Trophoblast cell (in vitro differentiated cells and primary cell): ENCODE data around the gene ARMC9.
"Not testable (repeated sequence)": the region's sequence is repeated elsewhere in the genome, so short reads cannot be mapped to it uniquely, and the experiment has no call there.

Source experiments
- DNase-seq, 2 donors: peaks; one replicate each; pipeline ENCODE4 v3.0.0-alpha.2; 2016
- H2AFZ ChIP-seq: 2 replicates; pipeline ENCODE4 v1.6.1; 2013; ENCODE audit warnings: low read length, moderate library complexity, mild to moderate bottlenecking; ENCODE audit not compliant: insufficient read depth, poor library complexity
- H2AK5ac ChIP-seq: 2 replicates; pipeline ENCODE4 v1.6.1; 2013; ENCODE audit warnings: mild to moderate bottlenecking, low read length
- H2BK120ac ChIP-seq: 2 replicates; pipeline ENCODE4 v1.6.1; 2013; ENCODE audit warnings: low read length, mild to moderate bottlenecking, moderate library complexity; ENCODE audit not compliant: insufficient read depth, poor library complexity
- H2BK12ac ChIP-seq: 2 replicates; pipeline ENCODE4 v1.6.1; 2013; ENCODE audit warnings: mild to moderate bottlenecking, low read length, moderate library complexity
- H2BK5ac ChIP-seq: 2 replicates; pipeline ENCODE4 v1.6.1; 2013; ENCODE audit warnings: low read length, low read depth, moderate library complexity, mild to moderate bottlenecking; ENCODE audit not compliant: poor library complexity
- H3K14ac ChIP-seq: 2 replicates; pipeline ENCODE4 v1.6.1; 2013; ENCODE audit warnings: mild to moderate bottlenecking, low read length
- H3K18ac ChIP-seq: 2 replicates; pipeline ENCODE4 v1.6.1; 2013; ENCODE audit warnings: mild to moderate bottlenecking, low read length
- H3K23ac ChIP-seq: 2 replicates; pipeline ENCODE4 v1.6.1; 2013; ENCODE audit warnings: low read length
- H3K27ac ChIP-seq: 2 replicates; pipeline ENCODE4 v1.5.1; 2013; ENCODE audit warnings: low read depth, mild to moderate bottlenecking, inconsistent platforms, low read length, moderate library complexity
- H3K27me3 ChIP-seq: 2 replicates; pipeline ENCODE4 v1.6.1; 2013; ENCODE audit warnings: inconsistent platforms, mild to moderate bottlenecking, low read length, moderate library complexity; ENCODE audit not compliant: insufficient read depth
- H3K36me3 ChIP-seq, 2 experiments: 1 replicate in 1 of 2; 2 replicates in 1 of 2; pipeline ENCODE4 v1.6.1; 2013; ENCODE audit warnings: low read length in 2 of 2, mild to moderate bottlenecking in 2 of 2, moderate library complexity in 1 of 2; ENCODE audit not compliant: insufficient read depth in 2 of 2, control insufficient read depth in 1 of 2
- H3K4ac ChIP-seq: 2 replicates; pipeline ENCODE4 v1.6.1; 2013; ENCODE audit warnings: low read depth, mild to moderate bottlenecking, low read length, moderate library complexity
- H3K4me1 ChIP-seq, 2 experiments: 1 replicate in 1 of 2; 2 replicates in 1 of 2; pipeline ENCODE4 v1.6.1; 2013; ENCODE audit warnings: low read length in 2 of 2, mild to moderate bottlenecking in 2 of 2, moderate library complexity in 1 of 2; ENCODE audit not compliant: insufficient read depth in 2 of 2, control insufficient read depth in 1 of 2
- H3K4me2 ChIP-seq: 2 replicates; pipeline ENCODE4 v1.6.1; 2013; ENCODE audit warnings: inconsistent platforms, mild to moderate bottlenecking, low read length, moderate library complexity
- H3K4me3 ChIP-seq: 2 replicates; pipeline ENCODE4 v1.5.1; 2013; ENCODE audit warnings: mild to moderate bottlenecking, low read depth, low read length, inconsistent platforms
- H3K79me1 ChIP-seq: one replicate; pipeline ENCODE4 v1.6.1; 2013; ENCODE audit warnings: low read length
- H3K79me2 ChIP-seq: 2 replicates; pipeline ENCODE4 v1.6.1; 2013; ENCODE audit warnings: low read length, mild to moderate bottlenecking; ENCODE audit not compliant: control insufficient read depth, insufficient read depth, poor library complexity
- H3K9ac ChIP-seq: 2 replicates; pipeline ENCODE4 v1.6.1; 2013; ENCODE audit warnings: mild to moderate bottlenecking, low read length
- H3K9me3 ChIP-seq: 2 replicates; pipeline ENCODE4 v1.6.1; 2013; ENCODE audit warnings: low read depth, mild to moderate bottlenecking, control low read depth, inconsistent platforms, low read length; ENCODE audit not compliant: insufficient read depth
- H4K12ac ChIP-seq: 2 replicates; pipeline ENCODE4 v1.6.1; 2013; ENCODE audit warnings: low read depth, mild to moderate bottlenecking, low read length, moderate library complexity
- H4K8ac ChIP-seq: 2 replicates; pipeline ENCODE4 v1.6.1; 2013; ENCODE audit warnings: low read depth, mild to moderate bottlenecking, low read length, moderate library complexity
- H4K91ac ChIP-seq: one replicate; pipeline ENCODE4 v1.6.1; 2013; ENCODE audit warnings: low read depth, mild to moderate bottlenecking, low read length, moderate library complexity
- WGBS: extraction: QIAGEN DNeasy Blood & Tissue Kit; methylation state at CpG from one replicate; pipeline ENCODE4 v1.1.7; 2013; ENCODE audit warnings: missing lambda C conversion rate; ENCODE audit not compliant: insufficient read length, insufficient coverage; ENCODE audit errors: extremely low coverage; 5-methylcytosine and 5-hydroxymethylcytosine counted together

ARMC9 gene

DNA sequence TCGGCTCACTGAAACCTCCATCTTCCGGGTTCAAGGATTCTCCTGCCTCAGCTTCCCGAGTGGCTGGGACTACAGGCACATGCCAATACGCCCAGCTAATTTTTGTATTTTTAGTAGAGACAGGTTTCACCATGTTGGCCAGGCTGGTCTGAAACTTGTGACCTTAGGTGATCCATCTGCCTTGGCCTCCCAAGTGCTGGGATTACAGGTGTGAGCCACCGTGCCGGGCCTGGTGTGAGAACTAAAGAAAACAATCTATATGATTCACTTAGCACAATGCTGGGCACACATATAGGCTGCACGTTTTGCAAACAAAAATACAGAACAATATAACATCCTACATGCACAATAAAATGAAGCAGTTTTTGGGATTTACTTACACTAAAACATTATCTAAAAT lies 1.2 kb upstream of the ARMC9 start:
- not testable (repeated sequence) for H4K8ac ChIP-seq, H3K36me3 ChIP-seq, H2BK12ac ChIP-seq, H3K23ac ChIP-seq, H3K79me2 ChIP-seq, H3K9ac ChIP-seq, H3K4ac ChIP-seq, H3K27me3 ChIP-seq, H2BK120ac ChIP-seq, H3K18ac ChIP-seq, H3K27ac ChIP-seq, H3K79me1 ChIP-seq, H3K4me2 ChIP-seq, H2AFZ ChIP-seq, H2AK5ac ChIP-seq, H3K14ac ChIP-seq, H3K9me3 ChIP-seq, H4K91ac ChIP-seq, DNase-seq, H3K4me3 ChIP-seq, H2BK5ac ChIP-seq, H4K12ac ChIP-seq
- peaks cover 10 to 14% of the 10 kb centered on the region in 2 experiments for H3K4me1 ChIP-seq
- no CpG with 5 or more reads among the region's 7 CpGs for WGBS

DNA sequence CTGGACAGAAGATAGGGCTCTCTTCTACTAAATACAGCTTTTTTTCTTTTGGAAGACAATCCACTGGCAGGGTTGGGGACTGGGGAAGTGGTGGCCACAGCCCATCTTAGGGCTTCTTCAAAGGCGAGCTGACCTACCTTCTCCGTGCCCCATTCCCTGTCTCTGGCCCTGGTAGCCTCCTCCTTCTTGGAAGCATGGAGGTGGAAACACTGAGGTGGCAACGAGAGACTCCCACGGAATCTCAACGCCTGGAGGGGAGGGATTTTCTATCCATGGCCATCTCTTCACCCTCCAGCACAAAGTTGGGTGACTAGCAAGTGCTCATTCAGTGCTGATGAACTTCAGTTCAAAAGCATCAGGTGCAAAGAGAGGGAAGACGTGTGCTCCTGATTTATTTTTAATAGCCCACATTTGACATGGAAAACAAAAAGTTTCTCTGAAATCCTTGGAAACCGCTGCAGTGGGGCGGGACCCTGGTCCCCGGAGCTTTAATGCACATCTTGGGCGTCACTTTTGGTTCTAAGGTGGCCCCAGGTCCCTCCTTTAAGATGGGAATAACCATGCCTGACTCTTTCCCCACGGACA lies 633 bp upstream of the ARMC9 start:
- Histone ChIP-seq H3K4me3 (peak overlapping the region; percentile 86), H3K18ac (peak overlapping the region; percentile 2), H3K27ac (no peak overlapping the region), H3K4me2 (peak overlapping the region; percentile 97), H2AFZ (peak overlapping the region; percentile 59), H3K79me1 (peaks cover 7% of the 10 kb centered on the region), H2AK5ac (no peak overlapping the region), H3K4me1 (peaks cover 10 to 14% of the 10 kb centered on the region in 2 experiments), H4K12ac (peak overlapping the region; percentile 87), H3K36me3 (peaks cover 0 to 2% of the 10 kb centered on the region in 2 experiments), H3K79me2 (peaks cover 4% of the 10 kb centered on the region), H3K9ac (peak overlapping the region; percentile 96), H3K27me3 (no peaks in the 10 kb centered on the region), H3K14ac (peak overlapping the region; percentile 12), H2BK12ac (no peak overlapping the region), H4K8ac (peak overlapping the region; percentile 52), H2BK120ac (no peak overlapping the region), H3K9me3 (peaks cover 3% of the 10 kb centered on the region), H2BK5ac (no peak overlapping the region), H3K23ac (no peak overlapping the region), H4K91ac (peak overlapping the region; percentile 63), H3K4ac (no peak overlapping the region)
- DNase-seq = no peak
- WGBS = no CpG with 5 or more reads among the region's 11 CpGs

DNA sequence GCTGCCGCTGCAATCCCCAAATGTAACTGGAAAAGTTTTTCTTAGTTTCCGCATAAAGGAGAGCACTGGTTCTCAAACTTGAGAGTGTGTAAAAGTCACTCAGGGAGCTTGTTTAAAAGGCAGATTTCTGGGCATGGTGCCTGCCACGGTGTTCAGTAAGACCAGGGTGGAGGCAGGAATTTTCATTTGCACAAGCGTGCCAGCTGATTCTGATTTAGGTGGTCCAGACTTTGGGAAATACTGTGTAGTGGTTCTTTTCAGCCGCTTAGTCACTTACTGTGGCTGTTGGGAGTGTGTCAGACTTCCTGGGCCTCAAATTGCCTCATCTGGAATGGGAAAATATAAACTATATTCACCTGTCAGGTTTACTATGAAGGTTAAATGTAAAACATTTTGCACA lies 788 bp downstream of the ARMC9 start:
- Histone ChIP-seq H2AFZ (no peak overlapping the region), H3K18ac (no peak overlapping the region), H3K4me3 (no peak overlapping the region), H3K79me2 (peaks cover 4% of the 10 kb centered on the region), H3K23ac (no peak overlapping the region), H3K36me3 (peaks cover 3 to 4% of the 10 kb centered on the region in 2 experiments), H3K27ac (no peak overlapping the region), H2BK5ac (no peak overlapping the region), H4K12ac (no peak overlapping the region), H4K91ac (peak overlapping the region; percentile 29), H3K9me3 (peaks cover 3% of the 10 kb centered on the region), H2AK5ac (peak overlapping the region; percentile 64), H3K4me1 (peaks cover 10 to 14% of the 10 kb centered on the region in 2 experiments), H3K4me2 (peak overlapping the region; percentile 97), H2BK12ac (peak overlapping the region; percentile 56), H3K27me3 (no peaks in the 10 kb centered on the region), H2BK120ac (no peak overlapping the region), H3K9ac (no peak overlapping the region), H4K8ac (peak overlapping the region; percentile 35), H3K79me1 (peaks cover 7% of the 10 kb centered on the region), H3K4ac (no peak overlapping the region), H3K14ac (no peak overlapping the region)
- DNase-seq = no peak
- WGBS = no CpG with 5 or more reads among the region's 5 CpGs

DNA sequence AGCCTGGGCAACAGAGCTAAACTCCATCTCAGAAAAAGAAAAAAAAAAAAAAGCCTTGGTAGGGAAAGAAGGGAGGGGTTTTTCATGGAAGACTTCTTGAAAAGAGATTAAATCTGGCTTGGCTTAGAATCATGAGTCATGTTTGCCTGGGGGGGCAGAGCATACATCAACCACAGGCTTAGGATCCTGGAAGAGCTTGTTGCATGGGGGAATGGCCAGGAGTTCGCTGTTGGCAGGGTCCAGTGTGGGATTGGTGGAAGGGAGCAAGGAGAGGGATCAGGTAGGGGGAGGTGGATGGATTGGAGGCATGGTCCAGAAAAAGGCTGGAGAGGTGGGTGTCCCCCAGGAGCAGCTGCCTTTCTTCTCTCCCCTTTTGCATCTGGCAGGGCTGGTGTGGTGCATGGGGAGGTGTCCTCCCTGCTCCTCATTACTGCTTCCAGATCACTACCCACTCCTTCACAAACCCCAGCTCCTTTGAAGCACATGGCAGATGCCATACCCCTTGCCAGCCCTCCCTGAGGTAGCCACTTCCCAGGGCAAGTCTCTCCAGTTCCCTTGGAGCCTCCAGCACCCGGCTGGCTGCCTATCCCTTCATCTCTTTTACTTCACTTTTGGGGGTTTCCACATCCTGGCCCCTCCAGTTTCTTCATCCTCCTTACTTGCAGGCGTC lies 2.5 kb downstream of the ARMC9 start:
- no peak overlapping the region for H3K4me3 ChIP-seq
- H3K9me3 ChIP-seq = peaks cover 5% of the 10 kb centered on the region
- H3K27me3 ChIP-seq = no peaks in the 10 kb centered on the region
- WGBS = no CpG with 5 or more reads among the region's 3 CpGs
- H4K8ac ChIP-seq = no peak overlapping the region
- H4K12ac ChIP-seq = no peak overlapping the region
- no peak overlapping the region for H2BK12ac ChIP-seq
- no peak overlapping the region for H2AFZ ChIP-seq
- H3K23ac ChIP-seq = no peak overlapping the region
- peak; percentile 80 to 81 for DNase-seq
- H2BK120ac ChIP-seq = no peak overlapping the region
- no peak overlapping the region for H3K14ac ChIP-seq
- no peak overlapping the region for H3K9ac ChIP-seq
- peaks cover 7% of the 10 kb centered on the region for H3K79me1 ChIP-seq
- H3K4ac ChIP-seq = no peak overlapping the region
- H4K91ac ChIP-seq = no peak overlapping the region
- H3K36me3 ChIP-seq = peaks cover 3 to 4% of the 10 kb centered on the region in 2 experiments
- no peak overlapping the region for H2AK5ac ChIP-seq
- peak overlapping the region; percentile 7 for H3K18ac ChIP-seq
- peaks cover 4% of the 10 kb centered on the region for H3K79me2 ChIP-seq
- no peak overlapping the region for H2BK5ac ChIP-seq
- H3K27ac ChIP-seq = no peak overlapping the region
- no peak overlapping the region for H3K4me2 ChIP-seq
- H3K4me1 ChIP-seq = peaks cover 10 to 14% of the 10 kb centered on the region in 2 experiments
